ENCODE measurements around the gene AIF1. TPM values are rescaled to one million over a fixed set of nuclear protein-coding genes. Genes with fewer than 3 reads are reported as not detected.

The AIF1 gene
- total RNA-seq, result 109 TPM
- long read RNA-seq, transcript AIF1-201 (6 exons, 607 nt), result minor isoform, 13 of 96 reads
- long read RNA-seq, transcript AIF1-203 (6 exons, 711 nt), result major isoform, 67 of 96 reads
- long read RNA-seq, partial matches to known transcripts, result 5 of 96 reads
- long read RNA-seq, other reads (novel, unspliced or antisense), result 10 of 96 reads

DNA sequence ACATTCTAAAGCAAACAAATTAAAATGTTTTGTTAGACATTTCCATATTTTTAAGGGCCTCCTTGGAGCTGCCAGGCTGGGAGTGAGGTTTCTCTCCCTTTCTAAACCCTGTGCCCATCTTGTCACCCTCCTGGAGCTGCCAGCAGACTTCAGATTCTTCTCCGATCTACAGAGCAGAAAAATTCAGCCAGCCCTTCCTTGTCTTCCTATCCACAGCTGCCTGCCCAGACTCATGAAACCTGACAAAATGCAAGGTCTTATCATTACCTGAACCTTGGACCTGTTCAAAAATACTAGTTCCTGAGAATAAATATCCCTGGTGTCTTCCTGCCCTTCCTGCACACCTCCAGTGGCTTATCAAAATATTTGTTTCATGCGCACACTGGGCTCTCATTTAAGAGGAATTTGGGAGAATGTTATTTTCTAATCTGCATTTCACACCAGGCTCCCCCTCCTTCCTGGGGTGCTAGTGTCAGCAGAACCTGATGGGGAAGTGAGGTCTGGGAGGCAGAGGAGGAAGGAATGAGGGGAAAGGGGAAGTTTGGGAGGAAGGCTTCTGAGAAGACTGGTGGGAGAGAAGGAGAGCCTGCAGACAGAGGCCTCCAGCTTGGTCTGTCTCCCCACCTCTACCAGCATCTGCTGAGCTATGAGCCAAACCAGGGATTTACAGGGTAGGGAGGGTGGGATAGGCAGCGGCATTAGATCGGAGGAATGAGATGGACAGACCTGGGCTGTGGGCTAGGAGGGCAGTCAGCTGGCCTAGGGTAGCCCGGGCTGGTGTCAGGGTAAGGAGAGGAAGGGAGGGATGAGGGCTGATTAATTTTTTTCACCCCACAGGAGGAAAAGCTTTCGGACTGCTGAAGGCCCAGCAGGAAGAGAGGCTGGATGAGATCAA lies at the start of gene AIF1:
Gene AIF1 (plus strand): TSS at position 551 of the 895 bp plus-strand sequence. CDS start 96 bp downstream, at position 647.
- no peaks in the 10 kb centered on the region for H3K9me3 ChIP-seq
- DNase-seq (no peak), ATAC-seq (peak; percentile 20 to 40)
- peaks cover 11% of the 10 kb centered on the region for H3K4me1 ChIP-seq
- peak within 1 kb of the TSS; percentile 42 for H3K4me3 ChIP-seq
- no peaks in the 10 kb centered on the region for H3K27me3 ChIP-seq (ENCODE audit: low read depth)
- TF ChIP-seq, protein P1, sequence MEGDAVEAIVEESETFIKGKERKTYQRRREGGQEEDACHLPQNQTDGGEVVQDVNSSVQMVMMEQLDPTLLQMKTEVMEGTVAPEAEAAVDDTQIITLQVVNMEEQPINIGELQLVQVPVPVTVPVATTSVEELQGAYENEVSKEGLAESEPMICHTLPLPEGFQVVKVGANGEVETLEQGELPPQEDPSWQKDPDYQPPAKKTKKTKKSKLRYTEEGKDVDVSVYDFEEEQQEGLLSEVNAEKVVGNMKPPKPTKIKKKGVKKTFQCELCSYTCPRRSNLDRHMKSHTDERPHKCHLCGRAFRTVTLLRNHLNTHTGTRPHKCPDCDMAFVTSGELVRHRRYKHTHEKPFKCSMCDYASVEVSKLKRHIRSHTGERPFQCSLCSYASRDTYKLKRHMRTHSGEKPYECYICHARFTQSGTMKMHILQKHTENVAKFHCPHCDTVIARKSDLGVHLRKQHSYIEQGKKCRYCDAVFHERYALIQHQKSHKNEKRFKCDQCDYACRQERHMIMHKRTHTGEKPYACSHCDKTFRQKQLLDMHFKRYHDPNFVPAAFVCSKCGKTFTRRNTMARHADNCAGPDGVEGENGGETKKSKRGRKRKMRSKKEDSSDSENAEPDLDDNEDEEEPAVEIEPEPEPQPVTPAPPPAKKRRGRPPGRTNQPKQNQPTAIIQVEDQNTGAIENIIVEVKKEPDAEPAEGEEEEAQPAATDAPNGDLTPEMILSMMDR (IDR thresholded peaks at IDR 0.05), result no peak
- no peaks in the 10 kb centered on the region for H3K36me3 ChIP-seq
- intact Hi-C loops (cut with DNase I), result no loop called here
- H3K27ac ChIP-seq, result peak within 1 kb of the TSS; percentile 56

- no peaks in the 10 kb centered on the region for H3K36me3 ChIP-seq
- no peaks in the 10 kb centered on the region for H3K27me3 ChIP-seq (ENCODE audit: low read depth)
- H3K4me3 ChIP-seq, result no peak overlapping the region
- DNase-seq (no peak), ATAC-seq (peak in 1 of 2 donors; percentile 21)
- peaks cover 12% of the 10 kb centered on the region for H3K4me1 ChIP-seq
- intact Hi-C loops (cut with DNase I), result no loop called here
- H3K9me3 ChIP-seq, result no peaks in the 10 kb centered on the region
- peak overlapping the region; percentile 6 for H3K27ac ChIP-seq
- TF ChIP-seq, protein P1 (IDR thresholded peaks at IDR 0.05), result no peak
These were observed 47.3 kb upstream of the AIF1 start for GRCh38 chr6:31567531-31568370.

DNA sequence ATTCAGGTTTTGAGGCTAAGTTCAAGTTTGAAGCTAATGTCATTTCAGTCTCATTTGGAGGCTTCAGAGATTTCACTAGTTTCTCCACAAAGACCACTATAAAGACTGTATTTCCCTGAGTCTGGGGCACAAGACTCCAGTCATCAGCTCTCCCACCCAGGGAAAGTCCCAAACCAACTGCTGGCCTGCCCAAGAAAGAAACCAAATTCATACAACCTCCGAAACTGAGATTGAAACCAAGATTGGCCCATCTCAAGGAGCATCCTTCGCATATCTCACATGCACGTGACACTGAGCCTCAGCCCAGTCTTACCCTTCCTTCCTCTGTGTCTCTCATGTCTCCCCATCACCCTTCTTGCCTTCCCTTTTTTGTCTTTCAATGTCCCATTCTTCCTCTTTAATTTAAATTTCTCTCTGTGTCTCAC lies 46.5 kb upstream of the AIF1 start:
- TF ChIP-seq, protein P1 (IDR thresholded peaks at IDR 0.05), result no peak
- Histone ChIP-seq H3K27me3 (ENCODE audit: low read depth) (no peaks in the 10 kb centered on the region), H3K36me3 (no peaks in the 10 kb centered on the region), H3K4me1 (peaks cover 12% of the 10 kb centered on the region), H3K4me3 (no peak overlapping the region), H3K27ac (peak overlapping the region; percentile 6), H3K9me3 (no peaks in the 10 kb centered on the region)
- ATAC-seq (peak; percentile 66 to 83), DNase-seq (no peak)
- intact Hi-C loops (cut with DNase I), result no loop called here

DNA sequence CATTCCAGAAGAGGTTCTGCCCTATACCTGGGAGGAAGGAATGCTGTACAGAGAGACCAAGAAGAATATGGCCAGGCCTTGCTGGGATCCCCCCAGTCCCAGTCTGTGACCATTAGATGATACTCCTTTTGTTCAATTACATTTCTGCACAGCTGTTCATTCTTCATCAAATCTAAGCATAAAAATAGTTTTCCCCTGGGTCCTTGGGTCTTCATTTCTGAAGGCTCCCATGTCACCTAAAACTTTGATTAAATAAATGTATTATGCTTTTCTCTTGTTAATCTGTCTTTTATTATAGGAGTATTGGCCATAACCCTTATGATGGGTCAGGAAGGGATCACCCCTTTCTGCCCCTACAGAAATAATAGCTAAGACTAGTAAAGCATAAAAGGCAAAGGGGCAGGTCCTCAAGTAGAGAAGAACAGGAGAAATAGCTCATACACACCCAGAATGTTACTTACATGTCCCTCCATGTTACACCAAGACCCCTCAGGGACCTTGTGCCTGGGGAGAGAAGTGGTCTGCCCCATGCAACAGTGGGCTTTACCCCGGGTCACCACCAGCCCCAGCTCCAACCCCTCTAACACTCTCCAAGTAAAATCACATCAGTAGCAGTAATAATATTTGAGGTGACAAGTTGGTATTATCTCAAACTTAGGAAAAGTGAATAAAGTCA lies 45.0 kb upstream of the AIF1 start:
- Histone ChIP-seq H3K36me3 (no peaks in the 10 kb centered on the region), H3K27me3 (ENCODE audit: low read depth) (no peaks in the 10 kb centered on the region), H3K27ac (no peak overlapping the region), H3K9me3 (no peaks in the 10 kb centered on the region), H3K4me3 (no peak overlapping the region), H3K4me1 (peaks cover 12% of the 10 kb centered on the region)
- DNase-seq (no peak), ATAC-seq (no peak)
- TF ChIP-seq, protein P1 (IDR thresholded peaks at IDR 0.05), result no peak
- intact Hi-C loops (cut with DNase I), result no loop called here

Measured in lower lobe of right lung (tissue), 2 donors.